Transverse colon (tissue), 4 donors: ENCODE results near the gene RAI1.

Experiments used
- POLR2A ChIP-seq: fragments of 450-650 bp; IDR thresholded peaks from one replicate; pipeline ENCODE4 v1.6.1; 2016; ENCODE audit warnings: antibody characterized with exemption, mild to moderate bottlenecking, moderate library complexity
- POLR2AphosphoS5 ChIP-seq, 3 donors: sonication (generic); formaldehyde crosslinking; IDR thresholded peaks; one replicate each; pipeline ENCODE4 v1.6.1; 2016; ENCODE audit warnings: antibody characterized with exemption in 3 of 3
- TF ChIP-seq, protein P1 (sequence below), 5 experiments: fragments of 200-600 bp in 3 of 5; fragments of 450-650 bp in 2 of 5; sonication (generic) in 3 of 5; IDR thresholded peaks; 1 replicate in 2 of 5; 2 replicates in 3 of 5; pipeline ENCODE4 v1.5.1; 2016 to 2017; ENCODE audit warnings: antibody characterized with exemption in 5 of 5, inconsistent platforms in 3 of 5, mild to moderate bottlenecking in 2 of 5, moderate library complexity in 1 of 5

DNA sequence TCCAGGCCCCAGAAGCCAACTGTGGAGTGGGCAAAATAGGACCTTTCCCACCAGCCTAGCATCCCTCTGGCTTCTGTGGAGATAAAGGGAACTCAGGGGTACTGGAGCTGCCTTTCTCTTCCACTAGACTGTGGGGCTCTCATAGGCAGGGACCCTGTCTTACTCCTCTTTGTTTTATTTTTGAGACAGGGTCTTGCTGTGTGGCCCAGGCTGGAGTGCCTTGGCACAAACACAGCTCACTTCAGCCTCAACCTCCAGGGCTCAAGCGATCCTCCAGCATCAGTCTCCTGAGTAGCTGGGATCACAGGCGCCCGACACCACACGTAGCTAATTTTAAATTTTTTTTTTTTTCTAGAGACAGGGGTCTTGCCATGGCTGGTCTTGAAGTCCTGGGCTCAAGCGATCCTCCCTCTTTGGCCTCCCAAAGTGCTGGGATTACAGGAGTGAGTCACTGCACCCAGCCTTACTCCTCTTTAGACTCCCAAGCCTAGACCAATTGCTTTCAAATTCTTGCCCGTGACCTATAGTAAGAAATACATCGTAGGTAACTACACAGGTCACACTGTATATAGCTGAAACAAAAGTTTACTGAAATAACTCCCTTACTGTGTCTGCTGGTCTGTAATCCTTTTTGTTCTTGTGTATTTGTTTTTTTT, 2.6 kb downstream of the RAI1 start:
- TF ChIP-seq POLR2A (no peak), POLR2AphosphoS5 (IDR thresholded peaks at IDR 0.05) (no peak)
- TF ChIP-seq, protein P1, sequence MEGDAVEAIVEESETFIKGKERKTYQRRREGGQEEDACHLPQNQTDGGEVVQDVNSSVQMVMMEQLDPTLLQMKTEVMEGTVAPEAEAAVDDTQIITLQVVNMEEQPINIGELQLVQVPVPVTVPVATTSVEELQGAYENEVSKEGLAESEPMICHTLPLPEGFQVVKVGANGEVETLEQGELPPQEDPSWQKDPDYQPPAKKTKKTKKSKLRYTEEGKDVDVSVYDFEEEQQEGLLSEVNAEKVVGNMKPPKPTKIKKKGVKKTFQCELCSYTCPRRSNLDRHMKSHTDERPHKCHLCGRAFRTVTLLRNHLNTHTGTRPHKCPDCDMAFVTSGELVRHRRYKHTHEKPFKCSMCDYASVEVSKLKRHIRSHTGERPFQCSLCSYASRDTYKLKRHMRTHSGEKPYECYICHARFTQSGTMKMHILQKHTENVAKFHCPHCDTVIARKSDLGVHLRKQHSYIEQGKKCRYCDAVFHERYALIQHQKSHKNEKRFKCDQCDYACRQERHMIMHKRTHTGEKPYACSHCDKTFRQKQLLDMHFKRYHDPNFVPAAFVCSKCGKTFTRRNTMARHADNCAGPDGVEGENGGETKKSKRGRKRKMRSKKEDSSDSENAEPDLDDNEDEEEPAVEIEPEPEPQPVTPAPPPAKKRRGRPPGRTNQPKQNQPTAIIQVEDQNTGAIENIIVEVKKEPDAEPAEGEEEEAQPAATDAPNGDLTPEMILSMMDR (IDR thresholded peaks at IDR 0.05), result no peak
